Measurements from ENCODE around the gene AGXT2. TPM values are rescaled to one million over a fixed set of nuclear protein-coding genes. Genes with fewer than 3 reads are reported as not detected.

AGXT2 gene
- total and polyA plus RNA-seq, 9 of the 15 experiments (the other 6 are each of a cell fraction or from before 2014, with no cell fraction given), result not detected

DNA sequence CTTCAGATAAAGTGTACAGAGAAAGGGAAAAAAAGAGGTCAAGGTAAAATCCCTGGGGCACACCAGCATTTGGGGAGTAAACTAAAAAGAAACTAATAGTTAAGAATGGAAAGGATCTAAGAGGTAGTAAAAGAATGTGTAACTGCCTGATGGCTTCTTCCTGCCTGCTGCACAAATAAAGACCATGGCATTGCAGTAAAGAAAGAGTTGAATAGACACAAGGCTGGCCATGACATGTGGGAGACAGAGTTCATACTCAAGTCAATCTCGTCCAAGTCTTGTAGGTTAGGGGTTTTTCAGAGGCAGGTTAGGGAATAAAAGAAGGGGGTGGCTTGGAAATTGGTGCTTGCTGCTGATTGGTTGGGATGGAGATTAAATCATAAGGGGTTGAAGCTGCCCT lies 60.8 kb downstream of the AGXT2 start:
- TF ChIP-seq CBX3 (IDR thresholded peaks at IDR 0.05; ENCODE audit: borderline replicate concordance in 1 of 2, low read length in 2 of 2) (0 out of 3 replicates have a peak, but pooled peaks of 1 of the 2 experiments have one; percentile 19), RFX7 (CRISPR knock-in tag; IDR thresholded peaks at IDR 0.05) (no peak)
- TF ChIP-seq, protein P1, sequence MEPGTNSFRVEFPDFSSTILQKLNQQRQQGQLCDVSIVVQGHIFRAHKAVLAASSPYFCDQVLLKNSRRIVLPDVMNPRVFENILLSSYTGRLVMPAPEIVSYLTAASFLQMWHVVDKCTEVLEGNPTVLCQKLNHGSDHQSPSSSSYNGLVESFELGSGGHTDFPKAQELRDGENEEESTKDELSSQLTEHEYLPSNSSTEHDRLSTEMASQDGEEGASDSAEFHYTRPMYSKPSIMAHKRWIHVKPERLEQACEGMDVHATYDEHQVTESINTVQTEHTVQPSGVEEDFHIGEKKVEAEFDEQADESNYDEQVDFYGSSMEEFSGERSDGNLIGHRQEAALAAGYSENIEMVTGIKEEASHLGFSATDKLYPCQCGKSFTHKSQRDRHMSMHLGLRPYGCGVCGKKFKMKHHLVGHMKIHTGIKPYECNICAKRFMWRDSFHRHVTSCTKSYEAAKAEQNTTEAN (CRISPR knock-in tag; IDR thresholded peaks at IDR 0.05), result no peak
- ATAC-seq (no peak), DNase-seq (ENCODE audit: extremely low read depth in 1 of 4, low spot score in 3 of 4) (no peak), FAIRE-seq (no peak)
- Histone ChIP-seq H3K27me3 (ENCODE audit: control insufficient read depth in 2 of 2, insufficient read depth in 2 of 2, low read length in 2 of 2) (peaks cover 0 to 8% of the 10 kb centered on the region in 2 experiments; a peak in 1 of 5 replicates), H3K4me1 (replicated peaks in 1 of 2; ENCODE audit: control insufficient read depth in 2 of 2, insufficient read depth in 2 of 2, low read length in 2 of 2) (no peaks in the 10 kb centered on the region), H4K20me1 (replicated peaks; ENCODE audit: control insufficient read depth, insufficient read depth, low read length) (no peaks in the 10 kb centered on the region), H3K9me3 (replicated peaks; ENCODE audit: control insufficient read depth, insufficient read depth, low read depth, low read length) (peaks cover 5% of the 10 kb centered on the region; the same call in 1 of the 2 replicates), H3K79me2 (ENCODE audit: control insufficient read depth, insufficient read depth, low read length) (no peaks in the 10 kb centered on the region), H3K9me1 (ENCODE audit: control insufficient read depth, insufficient read depth, low read length) (no peaks in the 10 kb centered on the region), H3K36me3 (ENCODE audit: control insufficient read depth, insufficient read depth, low read length) (no peaks in the 10 kb centered on the region), H3K9ac (ENCODE audit: insufficient read depth in 1 of 2, low read depth in 2 of 2, low read length in 2 of 2) (no peak overlapping the region), H3K27ac (ENCODE audit: extremely low read depth, low read depth, low read length) (no peak overlapping the region), H3K4me3 (no peak overlapping the region), H2AFZ (ENCODE audit: low read depth, low read length) (no peak overlapping the region), H3K4me2 (ENCODE audit: insufficient read depth, low read length) (no peak overlapping the region)
- ChIA-PET POLR2A (no interaction called here), CTCF (ENCODE audit: low intra/inter-chr PET ratio) (no interaction called here)
- 0% methylated on average over 1 of the region's 1 CpG for WGBS (ENCODE audit: insufficient coverage, low coverage, missing lambda C conversion rate)
- no TSS peak for BruUV-seq (replicated peaks)
- intact Hi-C loops (cut with micrococcal nuclease), result no loop called here
- in situ Hi-C loops (cut with MboI), result no loop called here

DNA sequence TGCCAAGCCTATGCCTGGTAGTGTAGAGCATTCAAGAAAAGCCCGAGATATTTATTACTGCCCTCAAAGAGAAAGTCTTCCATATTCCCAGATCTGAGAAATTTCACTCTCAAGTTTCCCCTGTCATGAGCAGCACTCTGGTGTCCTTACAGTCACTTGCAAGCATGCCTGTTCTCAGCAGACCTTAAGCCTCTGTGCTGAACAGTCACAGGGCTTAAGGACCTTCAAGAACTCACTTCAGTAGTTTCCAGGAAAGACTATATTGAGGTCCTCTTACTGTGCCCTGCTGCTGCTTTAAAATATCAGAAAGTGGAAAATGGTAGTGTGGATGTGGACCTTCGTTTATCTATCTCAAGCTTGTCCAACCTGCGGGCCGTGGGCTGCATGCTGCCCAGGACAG lies 64.9 kb downstream of the AGXT2 start:
- H2AFZ ChIP-seq (ENCODE audit: low read depth, low read length), result no peak overlapping the region
- H3K9me1 ChIP-seq (ENCODE audit: control insufficient read depth, insufficient read depth, low read length), result no peaks in the 10 kb centered on the region
- no peaks in the 10 kb centered on the region for H3K79me2 ChIP-seq (ENCODE audit: control insufficient read depth, insufficient read depth, low read length)
- no TSS peak for BruUV-seq (replicated peaks)
- H3K4me2 ChIP-seq (ENCODE audit: insufficient read depth, low read length), result no peak overlapping the region
- H3K9ac ChIP-seq (ENCODE audit: insufficient read depth in 1 of 2, low read depth in 2 of 2, low read length in 2 of 2), result no peak overlapping the region
- 0% methylated on average over 4 of the region's 4 CpGs for WGBS (ENCODE audit: insufficient coverage, low coverage, missing lambda C conversion rate)
- H3K4me1 ChIP-seq (replicated peaks in 1 of 2; ENCODE audit: control insufficient read depth in 2 of 2, insufficient read depth in 2 of 2, low read length in 2 of 2), result no peaks in the 10 kb centered on the region
- POLR2A ChIA-PET, result interaction anchor here (0.6 kb wide), 1 partner anchor 21 kb away, joined by 3 read pairs; no protein-coding TSS in a partner anchor
- no peaks in the 10 kb centered on the region for H4K20me1 ChIP-seq (replicated peaks; ENCODE audit: control insufficient read depth, insufficient read depth, low read length)
- in situ Hi-C loops (cut with MboI), result no loop called here
- no peak overlapping the region for H3K4me3 ChIP-seq
- ATAC-seq (no peak), FAIRE-seq (no peak), DNase-seq (ENCODE audit: extremely low read depth in 1 of 4, low spot score in 3 of 4) (no peak)
- H3K9me3 ChIP-seq (replicated peaks; ENCODE audit: control insufficient read depth, insufficient read depth, low read depth, low read length), result peaks cover 5% of the 10 kb centered on the region; the same call in 1 of the 2 replicates
- H3K27ac ChIP-seq (ENCODE audit: extremely low read depth, low read depth, low read length), result no peak overlapping the region
- CTCF ChIA-PET (ENCODE audit: low intra/inter-chr PET ratio), result no interaction called here
- intact Hi-C loops (cut with micrococcal nuclease), result no loop called here
- H3K36me3 ChIP-seq (ENCODE audit: control insufficient read depth, insufficient read depth, low read length), result no peaks in the 10 kb centered on the region
- H3K27me3 ChIP-seq (ENCODE audit: control insufficient read depth in 2 of 2, insufficient read depth in 2 of 2, low read length in 2 of 2), result peaks cover 0 to 8% of the 10 kb centered on the region in 2 experiments; a peak in 2 of 5 replicates
- TF ChIP-seq, protein P2, sequence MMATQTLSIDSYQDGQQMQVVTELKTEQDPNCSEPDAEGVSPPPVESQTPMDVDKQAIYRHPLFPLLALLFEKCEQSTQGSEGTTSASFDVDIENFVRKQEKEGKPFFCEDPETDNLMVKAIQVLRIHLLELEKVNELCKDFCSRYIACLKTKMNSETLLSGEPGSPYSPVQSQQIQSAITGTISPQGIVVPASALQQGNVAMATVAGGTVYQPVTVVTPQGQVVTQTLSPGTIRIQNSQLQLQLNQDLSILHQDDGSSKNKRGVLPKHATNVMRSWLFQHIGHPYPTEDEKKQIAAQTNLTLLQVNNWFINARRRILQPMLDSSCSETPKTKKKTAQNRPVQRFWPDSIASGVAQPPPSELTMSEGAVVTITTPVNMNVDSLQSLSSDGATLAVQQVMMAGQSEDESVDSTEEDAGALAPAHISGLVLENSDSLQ (IDR thresholded peaks at IDR 0.05), result no peak
- TF ChIP-seq, protein P3, sequence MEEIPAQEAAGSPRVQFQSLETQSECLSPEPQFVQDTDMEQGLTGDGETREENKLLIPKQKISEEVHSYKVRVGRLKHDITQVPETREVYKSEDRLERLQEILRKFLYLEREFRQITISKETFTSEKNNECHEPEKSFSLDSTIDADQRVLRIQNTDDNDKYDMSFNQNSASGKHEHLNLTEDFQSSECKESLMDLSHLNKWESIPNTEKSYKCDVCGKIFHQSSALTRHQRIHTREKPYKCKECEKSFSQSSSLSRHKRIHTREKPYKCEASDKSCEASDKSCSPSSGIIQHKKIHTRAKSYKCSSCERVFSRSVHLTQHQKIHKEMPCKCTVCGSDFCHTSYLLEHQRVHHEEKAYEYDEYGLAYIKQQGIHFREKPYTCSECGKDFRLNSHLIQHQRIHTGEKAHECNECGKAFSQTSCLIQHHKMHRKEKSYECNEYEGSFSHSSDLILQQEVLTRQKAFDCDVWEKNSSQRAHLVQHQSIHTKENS (CRISPR knock-in tag; IDR thresholded peaks at IDR 0.05), result no peak
- no peak for TF ChIP-seq SIRT6 (IDR thresholded peaks at IDR 0.05; ENCODE audit: low read depth, low read length)
- no peak for TF ChIP-seq ZNF274 (IDR thresholded peaks at IDR 0.05; ENCODE audit: borderline replicate concordance, low read depth, low read length)
- TF ChIP-seq KDM1A (IDR thresholded peaks at IDR 0.05), result no peak
- TF ChIP-seq, protein P4, sequence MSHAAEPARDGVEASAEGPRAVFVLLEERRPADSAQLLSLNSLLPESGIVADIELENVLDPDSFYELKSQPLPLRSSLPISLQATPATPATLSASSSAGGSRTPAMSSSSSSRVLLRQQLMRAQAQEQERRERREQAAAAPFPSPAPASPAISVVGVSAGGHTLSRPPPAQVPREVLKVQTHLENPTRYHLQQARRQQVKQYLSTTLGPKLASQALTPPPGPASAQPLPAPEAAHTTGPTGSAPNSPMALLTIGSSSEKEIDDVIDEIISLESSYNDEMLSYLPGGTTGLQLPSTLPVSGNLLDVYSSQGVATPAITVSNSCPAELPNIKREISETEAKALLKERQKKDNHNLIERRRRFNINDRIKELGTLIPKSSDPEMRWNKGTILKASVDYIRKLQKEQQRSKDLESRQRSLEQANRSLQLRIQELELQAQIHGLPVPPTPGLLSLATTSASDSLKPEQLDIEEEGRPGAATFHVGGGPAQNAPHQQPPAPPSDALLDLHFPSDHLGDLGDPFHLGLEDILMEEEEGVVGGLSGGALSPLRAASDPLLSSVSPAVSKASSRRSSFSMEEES (CRISPR knock-in tag; IDR thresholded peaks at IDR 0.05), result no peak

Data from K562 (cell line).